Skeletal muscle tissue (tissue), 4 donors: Measurements from ENCODE around the gene ABCF3. TPM values are rescaled to one million over a fixed set of nuclear protein-coding genes. Genes with fewer than 3 reads are reported as not detected.

Source experiments
- H3K27ac ChIP-seq: one replicate; pipeline ENCODE4 v1.7.0; 2013; ENCODE audit warnings: mild to moderate bottlenecking, low read depth, low read length, inconsistent platforms
- H3K27me3 ChIP-seq, 3 donors: one replicate each; pipeline ENCODE4 v1.7.0; 2013; ENCODE audit warnings: low read length in 3 of 3; ENCODE audit not compliant: control insufficient read depth in 3 of 3, insufficient read depth in 3 of 3
- H3K36me3 ChIP-seq, 3 donors: one replicate each; pipeline ENCODE4 v1.7.0; 2013; ENCODE audit warnings: low read length in 3 of 3; ENCODE audit not compliant: control insufficient read depth in 3 of 3, insufficient read depth in 3 of 3
- H3K4me1 ChIP-seq, 3 donors: one replicate each; pipeline ENCODE4 v1.7.0; 2013; ENCODE audit warnings: low read length in 3 of 3, mild to moderate bottlenecking in 3 of 3; ENCODE audit not compliant: control insufficient read depth in 3 of 3, insufficient read depth in 3 of 3
- H3K4me3 ChIP-seq, 3 donors: one replicate each; pipeline ENCODE4 v1.7.0; 2013; ENCODE audit warnings: low read length in 3 of 3
- H3K9ac ChIP-seq, 3 donors: one replicate each; pipeline ENCODE4 v1.7.0; 2013; ENCODE audit warnings: low read length in 3 of 3, mild to moderate bottlenecking in 3 of 3, moderate library complexity in 2 of 3, low read depth in 1 of 3
- H3K9me3 ChIP-seq, 3 donors: one replicate each; pipeline ENCODE4 v1.7.0; 2013; ENCODE audit warnings: low read length in 3 of 3; ENCODE audit not compliant: control insufficient read depth in 3 of 3
- total RNA-seq: library from RNA; depleted of rRNA; stranded (reverse); fragments of >200 nt; gene quantifications from one replicate; pipeline ENCODE4 v1.2.3, GENCODE V29; 2014
- donor health status: Osteomylitis.

The ABCF3 gene
- total RNA-seq, 1 donor from 2014 or later = 45.9 TPM

- H3K4me1 ChIP-seq = no peaks in the 10 kb centered on the region
- H3K4me3 ChIP-seq = no peak overlapping the region
- peaks cover 0 to 8% (median 3%) of the 10 kb centered on the region in 3 donors for H3K36me3 ChIP-seq
- no peak overlapping the region for H3K27ac ChIP-seq
- no peaks in the 10 kb centered on the region for H3K9me3 ChIP-seq
- no peak overlapping the region for H3K9ac ChIP-seq
- peaks cover 0 to under 1% (median 0%) of the 10 kb centered on the region in 3 donors for H3K27me3 ChIP-seq
Observed at GRCh38 chr3:184200825-184201224, 14.8 kb downstream of the ABCF3 start.

GRCh38 chr3:184203526-184203925 lies 17.5 kb downstream of the ABCF3 start:
- Histone ChIP-seq H3K9me3 (no peaks in the 10 kb centered on the region), H3K4me1 (no peaks in the 10 kb centered on the region), H3K27ac (no peak overlapping the region), H3K36me3 (no peaks in the 10 kb centered on the region), H3K4me3 (no peak overlapping the region), H3K9ac (no peak overlapping the region), H3K27me3 (peaks cover 0 to 11% (median 7%) of the 10 kb centered on the region in 3 donors)

- H3K36me3 ChIP-seq = no peaks in the 10 kb centered on the region
- H3K4me3 ChIP-seq = no peak overlapping the region
- peaks cover 0 to 11% (median 7%) of the 10 kb centered on the region in 3 donors for H3K27me3 ChIP-seq
- no peak overlapping the region for H3K27ac ChIP-seq
- no peaks in the 10 kb centered on the region for H3K4me1 ChIP-seq
- no peak overlapping the region for H3K9ac ChIP-seq
- no peaks in the 10 kb centered on the region for H3K9me3 ChIP-seq
Observed at GRCh38 chr3:184209146-184209923, 23.3 kb downstream of the ABCF3 start.

- Histone ChIP-seq H3K27ac (no peak overlapping the region), H3K9me3 (no peaks in the 10 kb centered on the region), H3K4me3 (no peak overlapping the region), H3K27me3 (peaks cover 0 to 7% (median 7%) of the 10 kb centered on the region in 3 donors), H3K4me1 (no peaks in the 10 kb centered on the region), H3K36me3 (no peaks in the 10 kb centered on the region), H3K9ac (no peak overlapping the region)
Observed at GRCh38 chr3:184211297-184211696, 25.3 kb downstream of the ABCF3 start.

- H3K9ac ChIP-seq = no peak overlapping the region
- no peak overlapping the region for H3K4me3 ChIP-seq
- no peaks in the 10 kb centered on the region for H3K9me3 ChIP-seq
- no peaks in the 10 kb centered on the region for H3K4me1 ChIP-seq
- no peaks in the 10 kb centered on the region for H3K36me3 ChIP-seq
- peaks cover 0 to 4% (median 4%) of the 10 kb centered on the region in 3 donors for H3K27me3 ChIP-seq
- no peak overlapping the region for H3K27ac ChIP-seq
Observed at GRCh38 chr3:184211718-184212117, 25.7 kb downstream of the ABCF3 start.

GRCh38 chr3:184218814-184219213 lies 32.8 kb downstream of the ABCF3 start:
- Histone ChIP-seq H3K9me3 (no peaks in the 10 kb centered on the region), H3K4me1 (no peaks in the 10 kb centered on the region), H3K36me3 (no peaks in the 10 kb centered on the region), H3K27me3 (peaks cover 0 to 13% (median 3%) of the 10 kb centered on the region in 3 donors), H3K27ac (no peak overlapping the region), H3K4me3 (no peak overlapping the region), H3K9ac (no peak overlapping the region)

- no peak overlapping the region for H3K9ac ChIP-seq
- no peaks in the 10 kb centered on the region for H3K9me3 ChIP-seq
- H3K27ac ChIP-seq = no peak overlapping the region
- no peaks in the 10 kb centered on the region for H3K4me1 ChIP-seq
- H3K36me3 ChIP-seq = no peaks in the 10 kb centered on the region
- H3K4me3 ChIP-seq = no peak overlapping the region
- H3K27me3 ChIP-seq = peaks cover 0 to 15% (median 6%) of the 10 kb centered on the region in 3 donors
Observed at GRCh38 chr3:184222521-184222920, 36.5 kb downstream of the ABCF3 start.

- peaks cover 10 to 21% (median 16%) of the 10 kb centered on the region in 3 donors for H3K27me3 ChIP-seq
- H3K9ac ChIP-seq = no peak overlapping the region
Observed at GRCh38 chr3:184223946-184224345, 37.9 kb downstream of the ABCF3 start.

GRCh38 chr3:184227481-184227935 lies 41.5 kb downstream of the ABCF3 start:
- Histone ChIP-seq H3K27me3 (peaks cover 36 to 49% (median 46%) of the 10 kb centered on the region in 3 donors), H3K4me1 (peaks cover 5 to 10% (median 10%) of the 10 kb centered on the region in 3 donors), H3K9ac (no peak overlapping the region), H3K4me3 (no peak overlapping the region), H3K27ac (no peak overlapping the region), H3K36me3 (no peaks in the 10 kb centered on the region), H3K9me3 (no peaks in the 10 kb centered on the region)

More at GRCh38 chr3:184223946-184224345, 37.9 kb downstream of the ABCF3 start:
- no peak overlapping the region for H3K27ac ChIP-seq
- H3K9me3 ChIP-seq = no peaks in the 10 kb centered on the region
- no peaks in the 10 kb centered on the region for H3K36me3 ChIP-seq
- H3K4me1 ChIP-seq = no peaks in the 10 kb centered on the region
- no peak overlapping the region for H3K4me3 ChIP-seq

- H3K9ac ChIP-seq = no peak overlapping the region
- H3K9me3 ChIP-seq = no peaks in the 10 kb centered on the region
- no peaks in the 10 kb centered on the region for H3K36me3 ChIP-seq
- H3K4me3 ChIP-seq = no peak overlapping the region
- peaks cover 5 to 10% (median 10%) of the 10 kb centered on the region in 3 donors for H3K4me1 ChIP-seq
- H3K27me3 ChIP-seq = peaks cover 46 to 59% (median 54%) of the 10 kb centered on the region in 3 donors
- no peak overlapping the region for H3K27ac ChIP-seq
Observed at GRCh38 chr3:184228376-184229137, 42.6 kb downstream of the ABCF3 start.
